SK-N-SH (cell line): ENCODE data around the gene CD63. TPM values are rescaled to one million over a fixed set of nuclear protein-coding genes. Genes with fewer than 3 reads are reported as not detected.

Source experiments
- CTCF ChIA-PET: fragments of 300-600, 350-600 bp; formaldehyde crosslinking; extraction: SDS; loops from one replicate; lab custom pipeline; 2021; lab: Yijun Ruan, JAX
- POLR2A ChIA-PET: fragments of 350-600 bp; sonication (Branson Sonifier 250); formaldehyde crosslinking; extraction: SDS; loops from one replicate; lab custom pipeline; 2020; ENCODE audit warnings: antibody characterized with exemption, inconsistent platforms; lab: Yijun Ruan, JAX
- DNase-seq: peaks from one replicate; pipeline ENCODE4 v3.0.0; 2012
- H2AFZ ChIP-seq: fragments of 200-600 bp; sonication (generic); 2 replicates; pipeline ENCODE4 v1.8.1; 2016; ENCODE audit warnings: antibody characterized with exemption, mild to moderate bottlenecking, low read depth
- H3F3A ChIP-seq: fragments of 200-600 bp; sonication (generic); replicated peaks from 2 replicates; pipeline ENCODE3; 2016; ENCODE audit warnings: antibody characterized with exemption, mild to moderate bottlenecking; ENCODE audit not compliant: insufficient read depth
- H3K27ac ChIP-seq, 2 experiments: fragments of 200-500 bp in 1 of 2; fragments of 200-600 bp in 1 of 2; sonication (Bioruptor generic) in 1 of 2; sonication (generic), shearing (Covaris generic) in 1 of 2; 2 replicates each; pipeline versions ENCODE4 v1.5.1 to v1.6.1; 2014 to 2016; ENCODE audit warnings: low read depth in 2 of 2, inconsistent platforms in 1 of 2, low read length in 1 of 2, mild to moderate bottlenecking in 1 of 2, mixed read lengths in 1 of 2
- H3K27me3 ChIP-seq: fragments of 200-600 bp; sonication (generic), shearing (Covaris generic); 2 replicates; pipeline ENCODE4 v1.6.1; 2016; ENCODE audit warnings: mixed run types; ENCODE audit not compliant: insufficient read depth
- H3K36me3 ChIP-seq, 2 experiments: fragments of 200-500 bp in 1 of 2; fragments of 200-600 bp in 1 of 2; sonication (Bioruptor generic) in 1 of 2; sonication (generic) in 1 of 2; replicated peaks in 1 of 2; 2 replicates each; pipeline versions ENCODE3 to v1.5.1; 2014 to 2016; ENCODE audit warnings: low read length in 1 of 2, mild to moderate bottlenecking in 1 of 2; ENCODE audit not compliant: insufficient read depth in 2 of 2, control insufficient read depth in 1 of 2
- H3K4me1 ChIP-seq, 2 experiments: fragments of 200-500 bp in 1 of 2; fragments of 200-600 bp in 1 of 2; sonication (Bioruptor generic) in 1 of 2; sonication (generic), shearing (Covaris generic) in 1 of 2; 2 replicates each; pipeline versions ENCODE4 v1.5.1 to v1.6.1; 2014 to 2016; ENCODE audit warnings: low read depth in 1 of 2, low read length in 1 of 2, mixed run types in 1 of 2; ENCODE audit not compliant: insufficient read depth in 2 of 2, control insufficient read depth in 1 of 2
- H3K4me2 ChIP-seq: fragments of 200-600 bp; sonication (generic), shearing (Covaris generic); 2 replicates; pipeline ENCODE4 v1.6.1; 2017; ENCODE audit warnings: mixed run types
- H3K4me3 ChIP-seq, 2 experiments: fragments of 200-500 bp in 1 of 2; fragments of 200-600 bp in 1 of 2; sonication (Bioruptor generic) in 1 of 2; sonication (generic), shearing (Covaris generic) in 1 of 2; 2 replicates each; pipeline versions ENCODE4 v1.5.1 to v1.8.1; 2014 to 2016; ENCODE audit warnings: low read depth in 2 of 2, inconsistent platforms in 1 of 2, low read length in 1 of 2, mild to moderate bottlenecking in 1 of 2, mixed read lengths in 1 of 2, moderate library complexity in 1 of 2
- H3K79me2 ChIP-seq: fragments of 200-600 bp; sonication (generic); 2 replicates; pipeline ENCODE4 v1.8.1; 2017; ENCODE audit warnings: mild to moderate bottlenecking; ENCODE audit not compliant: insufficient read depth
- H3K9ac ChIP-seq: fragments of 200-600 bp; sonication (generic); 2 replicates; pipeline ENCODE4 v1.6.1; 2017; ENCODE audit warnings: mixed run types
- H3K9me2 ChIP-seq: fragments of 200-600 bp; sonication (generic); 2 replicates; pipeline ENCODE4 v1.6.1; 2017; ENCODE audit warnings: mixed run types
- H3K9me3 ChIP-seq: fragments of 200-600 bp; sonication (generic); 2 replicates; pipeline ENCODE4 v1.6.1; 2017; ENCODE audit warnings: mixed run types, mild to moderate bottlenecking, moderate library complexity
- H4K20me1 ChIP-seq: fragments of 200-600 bp; sonication (generic); 2 replicates; pipeline ENCODE4 v1.6.1; 2017; ENCODE audit warnings: mild to moderate bottlenecking, mixed run types; ENCODE audit not compliant: insufficient read depth
- EZH2phosphoT487 ChIP-seq: fragments of 200-600 bp; sonication (generic); IDR thresholded peaks from 2 replicates; pipeline ENCODE4 v1.6.1; 2017; ENCODE audit warnings: low read depth, mixed run types, mild to moderate bottlenecking, antibody characterized with exemption, moderate library complexity, borderline replicate concordance
- JUND ChIP-seq: IDR thresholded peaks from 2 replicates; pipeline ENCODE4 v1.4.0; 2012
- RCOR1 ChIP-seq: fragments of 150-350 bp; IDR thresholded peaks from 2 replicates; pipeline ENCODE4 v1.6.1; 2017; ENCODE audit warnings: antibody characterized with exemption, low read length
- RXRA ChIP-seq: IDR thresholded peaks from 2 replicates; pipeline ENCODE4 v1.4.0; 2012; ENCODE audit warnings: low read depth, mild to moderate bottlenecking, borderline replicate concordance
- SMC3 ChIP-seq: IDR thresholded peaks from 2 replicates; pipeline ENCODE4 v1.6.1; 2012; ENCODE audit warnings: low read depth, low read length, improper control_type of control experiment
- TAF1 ChIP-seq: IDR thresholded peaks from 2 replicates; pipeline ENCODE4 v1.6.1; 2012; ENCODE audit warnings: low read depth, mild to moderate bottlenecking, low read length, moderate library complexity, borderline replicate concordance
- YY1 ChIP-seq: IDR thresholded peaks from 2 replicates; pipeline ENCODE4 v1.4.0; 2012; ENCODE audit warnings: low read depth, mild to moderate bottlenecking
- WGBS: methylation state at CpG from one replicate; pipeline ENCODE4 v1.1.6; 2017; ENCODE audit warnings: low lambda C conversion rate; 5-methylcytosine and 5-hydroxymethylcytosine counted together
- polyA plus RNA-seq, 3 experiments: library from polyadenylated mRNA; depleted of rRNA; stranded (reverse); fragments of >200 nt; gene quantifications; 2 replicates each; pipeline ENCODE4 v1.2.3, GENCODE V29; 2012
- TF ChIP-seq, protein P1 (sequence below): IDR thresholded peaks from 2 replicates; pipeline ENCODE4 v1.6.1; 2012; ENCODE audit warnings: mild to moderate bottlenecking, low read depth, low read length, moderate library complexity
- TF ChIP-seq, protein P2 (sequence below): IDR thresholded peaks from 2 replicates; pipeline ENCODE4; 2012
- TF ChIP-seq, protein P3 (sequence below): fragments of 150-350 bp; IDR thresholded peaks from 2 replicates; pipeline ENCODE4 v1.6.1; 2016; ENCODE audit warnings: mild to moderate bottlenecking, low read depth, low read length
- TF ChIP-seq, protein P4 (sequence below): IDR thresholded peaks from 2 replicates; pipeline ENCODE4 v1.4.0; 2012; ENCODE audit warnings: low read depth

CD63 gene
- polyA plus RNA-seq, 1 of the 3 experiments (the other 2 are of a cell fraction): 1,465 TPM

DNA sequence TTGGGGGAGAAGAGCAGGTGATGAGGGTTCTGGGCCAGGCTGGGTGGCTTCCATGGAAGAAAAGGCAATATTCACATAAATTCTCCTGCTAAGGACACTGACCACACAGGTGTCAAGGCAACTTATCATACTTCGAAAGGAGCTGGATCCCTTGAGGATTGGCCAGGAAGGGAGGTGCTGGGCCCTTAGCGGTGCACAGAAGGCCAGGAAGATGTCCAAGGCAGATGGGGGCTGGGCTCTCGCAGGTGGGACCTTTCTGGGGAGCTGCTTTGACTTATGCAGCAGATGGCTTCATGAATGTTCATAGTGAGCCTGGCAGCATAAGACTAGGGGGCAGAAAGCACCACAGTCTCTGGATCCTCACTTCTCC lies 3.9 kb downstream of the CD63 start:
- Histone ChIP-seq H3K79me2 (peaks cover 34% of the 10 kb centered on the region), H3K4me1 (peaks cover 7 to 35% of the 10 kb centered on the region in 2 experiments; a peak in 3 of 4 replicates), H3K9ac (no peak overlapping the region), H3F3A (peaks cover 57% of the 10 kb centered on the region), H3K9me3 (no peaks in the 10 kb centered on the region), H4K20me1 (peaks cover 51% of the 10 kb centered on the region), H3K36me3 (peaks cover 34% of the 10 kb centered on the region in 2 experiments), H3K9me2 (no peaks in the 10 kb centered on the region), H3K27me3 (no peaks in the 10 kb centered on the region), H2AFZ (no peak overlapping the region), H3K4me3 (no peak overlapping the region), H3K27ac (no peak overlapping the region), H3K4me2 (no peak overlapping the region)
- POLR2A ChIA-PET: interaction anchor here (0.6 to 1.3 kb wide), 3 partner anchors 13 to 335 kb away, joined by 3 to 6 read pairs (median 3); partner anchors contain the start of genes ORMDL2 and SARNP
- DNase-seq: no peak
- TF ChIP-seq YY1 (no peak), RCOR1 (no peak), RXRA (no peak), SMC3 (no peak), EZH2phosphoT487 (no peak), TAF1 (no peak), JUND (no peak)
- TF ChIP-seq, protein P1, sequence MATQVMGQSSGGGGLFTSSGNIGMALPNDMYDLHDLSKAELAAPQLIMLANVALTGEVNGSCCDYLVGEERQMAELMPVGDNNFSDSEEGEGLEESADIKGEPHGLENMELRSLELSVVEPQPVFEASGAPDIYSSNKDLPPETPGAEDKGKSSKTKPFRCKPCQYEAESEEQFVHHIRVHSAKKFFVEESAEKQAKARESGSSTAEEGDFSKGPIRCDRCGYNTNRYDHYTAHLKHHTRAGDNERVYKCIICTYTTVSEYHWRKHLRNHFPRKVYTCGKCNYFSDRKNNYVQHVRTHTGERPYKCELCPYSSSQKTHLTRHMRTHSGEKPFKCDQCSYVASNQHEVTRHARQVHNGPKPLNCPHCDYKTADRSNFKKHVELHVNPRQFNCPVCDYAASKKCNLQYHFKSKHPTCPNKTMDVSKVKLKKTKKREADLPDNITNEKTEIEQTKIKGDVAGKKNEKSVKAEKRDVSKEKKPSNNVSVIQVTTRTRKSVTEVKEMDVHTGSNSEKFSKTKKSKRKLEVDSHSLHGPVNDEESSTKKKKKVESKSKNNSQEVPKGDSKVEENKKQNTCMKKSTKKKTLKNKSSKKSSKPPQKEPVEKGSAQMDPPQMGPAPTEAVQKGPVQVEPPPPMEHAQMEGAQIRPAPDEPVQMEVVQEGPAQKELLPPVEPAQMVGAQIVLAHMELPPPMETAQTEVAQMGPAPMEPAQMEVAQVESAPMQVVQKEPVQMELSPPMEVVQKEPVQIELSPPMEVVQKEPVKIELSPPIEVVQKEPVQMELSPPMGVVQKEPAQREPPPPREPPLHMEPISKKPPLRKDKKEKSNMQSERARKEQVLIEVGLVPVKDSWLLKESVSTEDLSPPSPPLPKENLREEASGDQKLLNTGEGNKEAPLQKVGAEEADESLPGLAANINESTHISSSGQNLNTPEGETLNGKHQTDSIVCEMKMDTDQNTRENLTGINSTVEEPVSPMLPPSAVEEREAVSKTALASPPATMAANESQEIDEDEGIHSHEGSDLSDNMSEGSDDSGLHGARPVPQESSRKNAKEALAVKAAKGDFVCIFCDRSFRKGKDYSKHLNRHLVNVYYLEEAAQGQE: no peak
- TF ChIP-seq, protein P2, sequence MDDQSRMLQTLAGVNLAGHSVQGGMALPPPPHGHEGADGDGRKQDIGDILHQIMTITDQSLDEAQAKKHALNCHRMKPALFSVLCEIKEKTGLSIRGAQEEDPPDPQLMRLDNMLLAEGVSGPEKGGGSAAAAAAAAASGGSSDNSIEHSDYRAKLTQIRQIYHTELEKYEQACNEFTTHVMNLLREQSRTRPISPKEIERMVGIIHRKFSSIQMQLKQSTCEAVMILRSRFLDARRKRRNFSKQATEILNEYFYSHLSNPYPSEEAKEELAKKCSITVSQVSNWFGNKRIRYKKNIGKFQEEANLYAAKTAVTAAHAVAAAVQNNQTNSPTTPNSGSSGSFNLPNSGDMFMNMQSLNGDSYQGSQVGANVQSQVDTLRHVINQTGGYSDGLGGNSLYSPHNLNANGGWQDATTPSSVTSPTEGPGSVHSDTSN: no peak
- TF ChIP-seq, protein P3, sequence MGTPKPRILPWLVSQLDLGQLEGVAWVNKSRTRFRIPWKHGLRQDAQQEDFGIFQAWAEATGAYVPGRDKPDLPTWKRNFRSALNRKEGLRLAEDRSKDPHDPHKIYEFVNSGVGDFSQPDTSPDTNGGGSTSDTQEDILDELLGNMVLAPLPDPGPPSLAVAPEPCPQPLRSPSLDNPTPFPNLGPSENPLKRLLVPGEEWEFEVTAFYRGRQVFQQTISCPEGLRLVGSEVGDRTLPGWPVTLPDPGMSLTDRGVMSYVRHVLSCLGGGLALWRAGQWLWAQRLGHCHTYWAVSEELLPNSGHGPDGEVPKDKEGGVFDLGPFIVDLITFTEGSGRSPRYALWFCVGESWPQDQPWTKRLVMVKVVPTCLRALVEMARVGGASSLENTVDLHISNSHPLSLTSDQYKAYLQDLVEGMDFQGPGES: no peak
- TF ChIP-seq, protein P4, sequence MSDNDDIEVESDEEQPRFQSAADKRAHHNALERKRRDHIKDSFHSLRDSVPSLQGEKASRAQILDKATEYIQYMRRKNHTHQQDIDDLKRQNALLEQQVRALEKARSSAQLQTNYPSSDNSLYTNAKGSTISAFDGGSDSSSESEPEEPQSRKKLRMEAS: no peak
- 100% methylated on average over 1 of the region's 3 CpGs for WGBS
- CTCF ChIA-PET: interaction anchor here (0.6 to 11.2 kb wide), 12 partner anchors 9 to 383 kb away, joined by 3 to 202 read pairs (median 5); partner anchors contain the start of genes BLOC1S1 and ITGA7
